Sciatic nerve (tissue), 2 donors: ENCODE measurements around the gene SNX24. TPM values are rescaled to one million over a fixed set of nuclear protein-coding genes. Genes with fewer than 3 reads are reported as not detected.

Experiments used
- ATAC-seq: fragments of 200-7000 bp; cut with Tn5 transposase; one replicate; pipeline ENCODE4 v1.9.1; 2020; ENCODE audit warnings: mild to moderate bottlenecking, moderate library complexity
- DNase-seq: peaks from one replicate; pipeline ENCODE4 v3.0.0-alpha.2; 2020; ENCODE audit warnings: low spot score
- intact Hi-C: fragments of 100-400 bp; cut with DNase I; formaldehyde crosslinking; loops from one replicate; pipeline ENCODE4 v1.14.2; 2022
- total RNA-seq: library from RNA; stranded (reverse); fragmentation: NEBNext Ultra II Directional; extraction: Animal tissue kit (Norgen Biotek cat#: 25700); gene quantifications from one replicate; pipeline ENCODE4 v1.2.1, GENCODE V29; 2021
- donor health status: DM: no; HTN: no; CAD: no.
- donor health status: DM: no; HTN: no; CAD: no.

SNX24 gene
- total RNA-seq, 1 donor from 2014 or later = 38.2 TPM

GRCh38 chr5:122864842-122865241, 19.4 kb downstream of the SNX24 start:
- no peak for DNase-seq
- no peak for ATAC-seq
- intact Hi-C loops = no loop called here

- ATAC-seq (no peak), DNase-seq (no peak)
- intact Hi-C loops = no loop called here
Observed at GRCh38 chr5:122870219-122870856, 24.9 kb downstream of the SNX24 start.

DNA sequence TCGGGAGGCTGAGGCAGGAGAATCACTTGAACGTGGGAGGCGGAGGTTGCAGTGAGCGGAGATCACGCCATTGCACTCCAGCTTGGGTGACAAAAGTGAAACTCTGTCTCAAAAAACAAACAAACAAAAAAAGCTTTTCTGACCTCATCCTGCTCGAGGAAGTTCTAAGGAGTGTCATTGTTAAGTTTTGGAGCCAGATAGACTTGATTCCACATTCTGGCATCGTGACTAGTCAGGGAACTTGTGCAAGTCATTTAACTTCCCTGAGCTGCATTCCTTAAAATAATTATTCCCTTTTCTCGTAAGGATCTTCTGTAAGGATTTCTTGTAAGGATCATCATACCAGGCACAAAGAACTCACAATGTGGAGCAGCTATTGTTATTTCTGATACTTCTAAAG, 26.2 kb downstream of the SNX24 start:
- intact Hi-C loops = no loop called here
- DNase-seq (no peak), ATAC-seq (no peak)

DNA sequence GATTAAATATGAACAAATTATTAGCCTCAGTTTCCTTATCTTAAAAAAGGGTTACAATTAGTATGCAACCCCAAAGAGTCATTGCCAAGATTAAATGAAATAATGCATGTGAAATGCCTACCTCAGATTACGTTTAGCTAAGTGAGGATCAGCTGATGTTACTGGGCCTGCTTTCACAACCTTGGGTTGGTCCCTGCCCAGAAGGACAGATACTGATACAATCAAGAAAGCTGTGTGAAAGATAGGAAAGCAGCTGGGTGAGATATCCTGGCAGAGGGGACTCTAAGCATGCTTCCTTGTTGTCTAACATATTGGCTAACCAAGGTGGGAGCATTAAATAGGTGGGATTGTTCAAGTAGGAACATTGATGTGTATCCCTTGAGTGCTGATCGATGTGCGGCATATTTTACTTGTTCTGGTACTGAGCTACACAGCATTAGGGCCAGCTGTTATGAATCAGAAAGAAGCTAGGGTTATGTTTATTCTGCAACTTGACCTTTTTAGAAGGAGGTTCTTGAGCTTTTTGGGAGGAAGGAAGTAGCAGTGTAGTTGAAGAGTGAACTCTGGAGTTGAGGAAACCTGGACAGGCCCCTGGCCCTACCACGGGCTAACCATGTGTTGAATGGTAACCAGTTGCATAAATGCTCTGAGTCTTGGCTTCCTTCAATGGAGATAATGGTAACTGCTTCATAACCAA, 28.9 kb downstream of the SNX24 start:
- DNase-seq (no peak), ATAC-seq (peak; percentile 60)
- intact Hi-C loops = no loop called here

DNA sequence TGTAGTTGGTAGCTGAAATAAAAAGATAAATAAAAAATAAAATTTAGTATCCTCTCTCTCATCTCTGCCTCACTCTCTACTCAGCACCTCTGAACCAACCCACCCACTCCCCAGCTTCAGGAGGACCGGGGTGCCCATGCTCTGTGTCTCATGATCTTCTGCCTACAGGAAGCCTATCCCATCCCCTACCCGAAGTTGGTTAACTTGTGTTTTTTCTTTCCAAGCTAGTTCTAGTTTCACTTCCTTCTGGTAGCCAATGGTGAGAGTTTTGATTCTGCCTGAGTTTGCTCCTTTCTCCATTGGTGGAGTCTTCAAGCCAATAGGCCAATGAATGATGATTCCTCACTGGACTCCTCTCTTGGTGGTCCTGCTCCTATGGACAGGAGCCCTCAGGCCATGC, 32.1 kb downstream of the SNX24 start:
- peak; percentile 44 for ATAC-seq

GRCh38 chr5:122879076-122879475, 33.7 kb downstream of the SNX24 start:
- intact Hi-C loops = no loop called here
- DNase-seq (no peak), ATAC-seq (no peak)

More for the DNA sequence above, 32.1 kb downstream of the SNX24 start:
- intact Hi-C loops = no loop called here
- DNase-seq = no peak

- DNase-seq (no peak), ATAC-seq (no peak)
- intact Hi-C loops = no loop called here
Observed at GRCh38 chr5:122880170-122880689, 34.8 kb downstream of the SNX24 start.

DNA sequence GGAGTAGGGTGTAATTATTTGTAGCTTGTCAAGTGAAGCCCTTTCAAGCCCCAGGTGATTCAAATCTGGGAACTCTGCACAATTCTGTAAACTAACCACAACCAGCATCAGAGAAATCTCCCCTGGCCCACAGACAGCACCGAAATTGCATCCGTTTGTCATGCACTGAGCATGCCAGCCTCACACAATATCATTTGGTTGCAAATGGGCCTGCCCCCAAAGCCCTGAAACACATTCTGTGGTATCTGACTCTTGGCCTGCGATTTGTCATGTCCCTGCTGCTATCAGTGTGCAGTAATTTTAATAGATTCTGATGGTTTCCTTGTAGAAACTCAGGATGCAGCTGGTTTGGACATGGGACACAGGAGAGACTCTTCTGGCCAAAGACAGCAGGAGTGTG, 35.3 kb downstream of the SNX24 start:
- intact Hi-C loops = no loop called here
- ATAC-seq (no peak), DNase-seq (no peak)

GRCh38 chr5:122882831-122883230, 37.4 kb downstream of the SNX24 start:
- ATAC-seq (no peak), DNase-seq (no peak)
- intact Hi-C loops = no loop called here

DNA sequence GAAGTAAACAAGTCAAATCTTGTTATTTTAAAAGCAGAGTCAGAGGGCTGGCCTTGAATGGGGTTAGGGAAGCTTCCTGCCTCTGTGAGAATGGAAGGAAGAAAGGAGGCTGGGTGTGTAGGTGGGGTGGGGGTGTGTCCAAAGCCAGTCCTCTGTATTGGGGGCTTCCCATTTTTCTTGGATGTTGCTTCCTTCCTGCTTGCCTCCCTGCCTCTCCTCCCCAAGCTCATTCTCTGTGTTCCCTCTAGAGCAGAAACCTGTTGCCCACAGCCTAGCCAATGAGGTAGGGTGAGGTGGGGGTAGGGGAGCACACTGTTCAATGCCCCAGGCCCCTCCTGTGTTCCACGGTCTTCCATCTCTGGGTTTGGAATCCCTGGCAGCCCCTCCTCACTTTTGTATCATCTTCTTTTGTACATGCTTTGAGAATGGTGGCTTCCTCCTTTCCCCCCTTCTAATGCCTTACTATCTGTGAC, 39.7 kb downstream of the SNX24 start:
- peak; percentile 59 for ATAC-seq
- intact Hi-C loops = no loop called here

GRCh38 chr5:122885891-122886290, 40.5 kb downstream of the SNX24 start:
- DNase-seq (no peak), ATAC-seq (no peak)
- intact Hi-C loops = no loop called here

More for the DNA sequence above, 39.7 kb downstream of the SNX24 start:
- no peak for DNase-seq

- intact Hi-C loops = no loop called here
- ATAC-seq (no peak), DNase-seq (no peak)
Observed at GRCh38 chr5:122895141-122895540, 49.7 kb downstream of the SNX24 start.

GRCh38 chr5:122896598-122897282, 51.3 kb downstream of the SNX24 start:
- intact Hi-C loops = no loop called here
- ATAC-seq (no peak), DNase-seq (no peak)

DNA sequence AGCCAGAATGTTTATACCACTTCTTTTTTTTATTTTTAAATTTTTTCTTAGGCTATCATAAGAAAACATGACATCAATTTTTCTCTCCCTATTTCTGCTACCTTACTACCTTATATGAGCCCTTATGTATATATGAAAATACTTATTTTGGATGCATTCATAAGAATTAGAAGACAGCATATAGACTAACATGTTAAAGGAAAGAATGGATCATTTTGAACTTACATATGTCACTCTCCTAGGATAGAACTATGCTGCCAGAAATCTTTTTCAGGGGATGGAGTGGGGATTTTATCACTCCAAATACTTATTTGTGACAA, 51.8 kb downstream of the SNX24 start:
- DNase-seq = no peak
- intact Hi-C loops = no loop called here
- no peak for ATAC-seq

- intact Hi-C loops = no loop called here
- DNase-seq (no peak), ATAC-seq (no peak)
Observed at GRCh38 chr5:122901346-122901745, 55.9 kb downstream of the SNX24 start.

GRCh38 chr5:122902263-122902662, 56.9 kb downstream of the SNX24 start:
- ATAC-seq = no peak
- no peak for DNase-seq
- intact Hi-C loops = no loop called here

- DNase-seq (no peak), ATAC-seq (no peak)
- intact Hi-C loops = no loop called here
Observed at GRCh38 chr5:122906768-122907167, 61.4 kb downstream of the SNX24 start.

DNA sequence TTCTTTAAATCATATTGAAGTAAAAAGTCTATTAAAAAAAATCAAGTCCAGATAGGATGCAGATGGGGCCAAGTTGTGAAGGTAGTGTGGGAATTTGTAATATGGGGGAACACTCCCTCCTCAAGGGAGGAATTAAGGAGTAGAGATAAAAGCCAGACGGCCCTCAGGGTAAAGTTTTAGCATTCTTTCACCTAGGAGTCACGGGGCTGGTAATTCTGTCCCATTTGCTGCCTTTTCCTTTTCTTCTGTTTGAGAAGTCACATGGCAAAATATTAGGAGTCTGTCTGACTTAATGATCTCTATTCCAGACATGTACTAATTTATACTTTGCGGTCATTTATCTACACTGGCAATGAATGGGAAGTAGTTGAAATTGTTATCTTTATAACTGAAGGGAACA, 61.9 kb downstream of the SNX24 start:
- intact Hi-C loops = no loop called here
- DNase-seq = no peak
- ATAC-seq = no peak

DNA sequence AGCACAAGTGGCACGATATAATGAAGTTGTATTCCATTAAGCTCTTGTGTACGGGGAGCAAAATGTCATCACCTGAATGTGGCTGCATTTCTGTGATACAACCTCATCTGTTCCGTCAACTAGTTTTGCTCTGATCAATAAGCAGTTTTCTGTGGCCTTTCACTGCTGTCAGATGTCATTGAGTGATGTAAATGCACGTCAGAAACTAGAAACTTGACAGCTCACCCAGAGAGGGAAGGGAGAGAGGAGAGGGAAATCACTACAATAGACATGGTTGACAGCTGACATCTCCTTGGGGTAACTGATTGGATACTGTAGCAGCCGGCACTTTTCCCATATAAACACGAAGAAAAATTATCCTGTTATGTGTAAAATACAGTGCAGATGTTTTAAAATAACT, 62.7 kb downstream of the SNX24 start:
- DNase-seq = no peak
- no peak for ATAC-seq
- intact Hi-C loops = no loop called here

GRCh38 chr5:122908662-122909061, 63.2 kb downstream of the SNX24 start:
- DNase-seq (no peak), ATAC-seq (no peak)
- intact Hi-C loops = no loop called here
